ENCODE results near the gene PSMB3. TPM values are rescaled to one million over a fixed set of nuclear protein-coding genes. Genes with fewer than 3 reads are reported as not detected.
A peak's percentile ranks its signal among the peaks of the same experiment; 100 is the strongest.

Gene PSMB3
- 298 TPM for total RNA-seq

- peak; percentile 94 to 100 (median 99) for DNase-seq (ENCODE audit: low read depth in 2 of 3, low spot score in 2 of 3)
These were observed at the start of gene PSMB3 for GRCh38 chr17:38752308-38753070. Gene PSMB3, plus strand, starts transcription at chr17:38752741. Its CDS starts 86 bp downstream, at chr17:38752827.

GRCh38 chr17:38702916-38703741 lies 49.4 kb upstream of the PSMB3 start:
- DNase-seq (ENCODE audit: low read depth in 2 of 3, low spot score in 2 of 3), result no peak

- DNase-seq (ENCODE audit: low read depth in 2 of 3, low spot score in 2 of 3), result peak in 2 of 3 donors; percentile 63 to 70
These were observed 48.6 kb upstream of the PSMB3 start for GRCh38 chr17:38703742-38704605.

- peak in 2 of 3 donors; percentile 81 to 87 for DNase-seq (ENCODE audit: low read depth in 2 of 3, low spot score in 2 of 3)
These were observed 47.7 kb upstream of the PSMB3 start, which contains the start of gene MLLT6 for GRCh38 chr17:38704606-38705522. Gene MLLT6, plus strand, starts transcription at chr17:38705273. Its CDS starts 360 bp downstream, at chr17:38705633.

GRCh38 chr17:38705523-38705802 lies 47.1 kb upstream of the PSMB3 start:
- DNase-seq (ENCODE audit: low read depth in 2 of 3, low spot score in 2 of 3), result no peak

- no peak for DNase-seq (ENCODE audit: low read depth in 2 of 3, low spot score in 2 of 3)
These were observed 46.6 kb upstream of the PSMB3 start for GRCh38 chr17:38705803-38706504.

GRCh38 chr17:38706505-38707216 lies 45.9 kb upstream of the PSMB3 start:
- no peak for DNase-seq (ENCODE audit: low read depth in 2 of 3, low spot score in 2 of 3)

GRCh38 chr17:38707678-38708351 lies 44.7 kb upstream of the PSMB3 start:
- DNase-seq (ENCODE audit: low read depth in 2 of 3, low spot score in 2 of 3), result no peak

- DNase-seq (ENCODE audit: low read depth in 2 of 3, low spot score in 2 of 3), result no peak
These were observed 43.3 kb upstream of the PSMB3 start for GRCh38 chr17:38709104-38709820.

- no peak for DNase-seq (ENCODE audit: low read depth in 2 of 3, low spot score in 2 of 3)
These were observed 42.5 kb upstream of the PSMB3 start for GRCh38 chr17:38709864-38710603.

GRCh38 chr17:38710604-38710962 lies 42.0 kb upstream of the PSMB3 start:
- DNase-seq (ENCODE audit: low read depth in 2 of 3, low spot score in 2 of 3), result no peak

- DNase-seq (ENCODE audit: low read depth in 2 of 3, low spot score in 2 of 3), result no peak
These were observed 41.6 kb upstream of the PSMB3 start for GRCh38 chr17:38710985-38711384.

- peak in 1 of 3 donors; percentile 56 for DNase-seq (ENCODE audit: low read depth in 2 of 3, low spot score in 2 of 3)
These were observed 40.6 kb upstream of the PSMB3 start for GRCh38 chr17:38711792-38712571.

GRCh38 chr17:38712593-38712992 lies 39.9 kb upstream of the PSMB3 start:
- DNase-seq (ENCODE audit: low read depth in 2 of 3, low spot score in 2 of 3), result no peak

- no peak for DNase-seq (ENCODE audit: low read depth in 2 of 3, low spot score in 2 of 3)
These were observed 39.0 kb upstream of the PSMB3 start for GRCh38 chr17:38713456-38714075.

All from hematopoietic multipotent progenitor cell (in vitro differentiated cells).